ENCODE data around the gene PANX1.

DNA sequence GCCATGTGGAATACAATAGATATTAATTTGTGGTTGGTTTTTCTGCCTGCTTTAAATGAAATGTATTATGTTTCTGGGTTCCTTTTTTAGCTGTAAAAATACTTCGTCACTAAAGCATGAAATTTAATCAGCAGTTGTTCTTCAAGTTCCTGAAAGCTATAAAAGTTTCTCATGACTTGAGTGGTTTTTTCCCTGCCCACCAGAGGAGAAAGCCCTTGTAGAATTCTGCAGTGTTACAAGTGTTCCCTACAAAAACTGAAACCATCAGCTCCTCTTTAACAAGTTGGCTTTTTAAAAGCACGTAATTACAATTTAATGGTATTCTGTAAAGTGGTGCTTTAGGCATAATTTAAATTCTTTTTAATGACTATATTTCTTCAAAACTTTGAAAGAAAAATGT, 56.2 kb downstream of the PANX1 start:
- TF ChIP-seq, protein P1, sequence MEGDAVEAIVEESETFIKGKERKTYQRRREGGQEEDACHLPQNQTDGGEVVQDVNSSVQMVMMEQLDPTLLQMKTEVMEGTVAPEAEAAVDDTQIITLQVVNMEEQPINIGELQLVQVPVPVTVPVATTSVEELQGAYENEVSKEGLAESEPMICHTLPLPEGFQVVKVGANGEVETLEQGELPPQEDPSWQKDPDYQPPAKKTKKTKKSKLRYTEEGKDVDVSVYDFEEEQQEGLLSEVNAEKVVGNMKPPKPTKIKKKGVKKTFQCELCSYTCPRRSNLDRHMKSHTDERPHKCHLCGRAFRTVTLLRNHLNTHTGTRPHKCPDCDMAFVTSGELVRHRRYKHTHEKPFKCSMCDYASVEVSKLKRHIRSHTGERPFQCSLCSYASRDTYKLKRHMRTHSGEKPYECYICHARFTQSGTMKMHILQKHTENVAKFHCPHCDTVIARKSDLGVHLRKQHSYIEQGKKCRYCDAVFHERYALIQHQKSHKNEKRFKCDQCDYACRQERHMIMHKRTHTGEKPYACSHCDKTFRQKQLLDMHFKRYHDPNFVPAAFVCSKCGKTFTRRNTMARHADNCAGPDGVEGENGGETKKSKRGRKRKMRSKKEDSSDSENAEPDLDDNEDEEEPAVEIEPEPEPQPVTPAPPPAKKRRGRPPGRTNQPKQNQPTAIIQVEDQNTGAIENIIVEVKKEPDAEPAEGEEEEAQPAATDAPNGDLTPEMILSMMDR (IDR thresholded peaks at IDR 0.05; ENCODE audit: low read length): no peak
- TF ChIP-seq EZH2 (IDR thresholded peaks at IDR 0.05; ENCODE audit: borderline replicate concordance, low read length): no peak

Measured in OCI-LY1 (cell line).